ENCODE data around the gene ADAMTS18.
A peak's percentile ranks its signal among the peaks of the same experiment; 100 is the strongest.

The ADAMTS18 gene

DNA sequence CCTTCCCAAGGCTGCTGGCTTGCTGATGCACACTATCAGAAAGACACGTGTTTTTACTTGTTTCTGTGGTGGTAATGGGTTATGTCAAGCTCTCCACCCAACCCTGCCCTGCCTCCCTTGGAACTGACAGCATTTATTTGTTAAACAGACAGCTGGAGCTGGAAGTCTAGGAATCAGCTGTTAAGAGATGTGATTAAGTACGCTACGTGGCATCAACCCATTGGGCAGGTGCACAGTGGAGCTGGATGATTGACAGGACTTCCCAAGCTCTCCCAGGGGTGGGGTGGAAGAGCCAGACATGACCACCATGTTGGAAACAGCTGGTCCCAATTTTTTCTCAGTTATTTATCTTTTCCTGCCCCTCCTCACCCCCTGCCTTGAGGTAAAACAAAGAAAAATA, 49.4 kb downstream of the ADAMTS18 start:
- Histone ChIP-seq H3K4me1 (ENCODE audit: insufficient read depth, low read length, poor library complexity, severe bottlenecking) (no peaks in the 10 kb centered on the region), H3K4me2 (ENCODE audit: low read depth, low read length, poor library complexity, severe bottlenecking) (no peak overlapping the region), H3K36me3 (ENCODE audit: insufficient read depth, low read length) (no peaks in the 10 kb centered on the region), H4K20me1 (ENCODE audit: insufficient read depth, low read length, poor library complexity, severe bottlenecking) (no peaks in the 10 kb centered on the region), H3K27me3 (ENCODE audit: insufficient read depth, low read length, poor library complexity, severe bottlenecking) (no peaks in the 10 kb centered on the region), H3F3A (ENCODE audit: low read depth) (no peaks in the 10 kb centered on the region), H3K9ac (ENCODE audit: low read depth, low read length, poor library complexity, severe bottlenecking) (no peak overlapping the region), H3K9me2 (replicated peaks; ENCODE audit: low read depth, low read length) (no peaks in the 10 kb centered on the region), H3K79me2 (ENCODE audit: insufficient read depth, low read length) (no peaks in the 10 kb centered on the region), H3K9me3 (ENCODE audit: insufficient read depth, low read depth, low read length) (no peaks in the 10 kb centered on the region), H2AFZ (ENCODE audit: low read length) (no peak overlapping the region), H3K4me3 (ENCODE audit: low read length, poor library complexity, severe bottlenecking) (no peak overlapping the region)
- TF ChIP-seq CTCF (conservative IDR thresholded peaks at IDR 0.05; ENCODE audit: low read length): no peak
- TF ChIP-seq EZH2phosphoT487 (IDR thresholded peaks at IDR 0.05; ENCODE audit: borderline replicate concordance): no peak

- Histone ChIP-seq H3K4me3 (ENCODE audit: low read length, poor library complexity, severe bottlenecking) (no peak overlapping the region), H2AFZ (ENCODE audit: low read length) (no peak overlapping the region), H3K79me2 (ENCODE audit: insufficient read depth, low read length) (no peaks in the 10 kb centered on the region), H4K20me1 (ENCODE audit: insufficient read depth, low read length, poor library complexity, severe bottlenecking) (no peaks in the 10 kb centered on the region), H3K27me3 (ENCODE audit: insufficient read depth, low read length, poor library complexity, severe bottlenecking) (no peaks in the 10 kb centered on the region), H3K4me2 (ENCODE audit: low read depth, low read length, poor library complexity, severe bottlenecking) (no peak overlapping the region), H3K9me3 (ENCODE audit: insufficient read depth, low read depth, low read length) (no peaks in the 10 kb centered on the region), H3F3A (ENCODE audit: low read depth) (no peaks in the 10 kb centered on the region), H3K9me2 (replicated peaks; ENCODE audit: low read depth, low read length) (no peaks in the 10 kb centered on the region), H3K4me1 (ENCODE audit: insufficient read depth, low read length, poor library complexity, severe bottlenecking) (no peaks in the 10 kb centered on the region), H3K36me3 (ENCODE audit: insufficient read depth, low read length) (no peaks in the 10 kb centered on the region), H3K9ac (ENCODE audit: low read depth, low read length, poor library complexity, severe bottlenecking) (no peak overlapping the region)
- TF ChIP-seq CTCF (conservative IDR thresholded peaks at IDR 0.05; ENCODE audit: low read length) (no peak), EZH2phosphoT487 (IDR thresholded peaks at IDR 0.05; ENCODE audit: borderline replicate concordance) (no peak)
These were observed 51.1 kb downstream of the ADAMTS18 start for GRCh38 chr16:77383606-77384187.

DNA sequence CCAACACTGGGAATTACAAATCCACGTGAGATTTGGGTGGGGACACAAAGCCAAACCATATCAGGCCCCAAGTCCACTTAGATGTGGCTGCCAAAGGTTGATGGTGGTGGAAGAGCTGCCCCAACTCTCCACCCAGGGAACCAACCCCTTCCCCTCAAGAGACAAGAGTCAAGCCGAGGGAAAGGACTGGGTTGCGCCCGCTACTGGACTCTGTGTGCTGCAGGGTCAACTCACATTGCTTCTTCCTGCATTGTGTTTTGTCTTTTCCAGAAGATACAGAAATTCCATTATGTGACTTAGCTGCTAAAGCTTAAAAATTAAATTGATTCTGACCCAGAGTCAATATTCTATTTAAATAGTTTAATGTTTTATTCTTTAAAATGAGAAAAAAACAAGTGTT, 58.5 kb downstream of the ADAMTS18 start:
- Histone ChIP-seq H3K9me3 (ENCODE audit: insufficient read depth, low read depth, low read length) (no peaks in the 10 kb centered on the region), H4K20me1 (ENCODE audit: insufficient read depth, low read length, poor library complexity, severe bottlenecking) (no peaks in the 10 kb centered on the region), H3K4me2 (ENCODE audit: low read depth, low read length, poor library complexity, severe bottlenecking) (no peak overlapping the region), H3K9ac (ENCODE audit: low read depth, low read length, poor library complexity, severe bottlenecking) (no peak overlapping the region), H3F3A (ENCODE audit: low read depth) (no peaks in the 10 kb centered on the region), H3K4me3 (ENCODE audit: low read length, poor library complexity, severe bottlenecking) (no peak overlapping the region), H2AFZ (ENCODE audit: low read length) (no peak overlapping the region), H3K36me3 (ENCODE audit: insufficient read depth, low read length) (no peaks in the 10 kb centered on the region), H3K4me1 (ENCODE audit: insufficient read depth, low read length, poor library complexity, severe bottlenecking) (no peaks in the 10 kb centered on the region), H3K79me2 (ENCODE audit: insufficient read depth, low read length) (no peaks in the 10 kb centered on the region), H3K9me2 (replicated peaks; ENCODE audit: low read depth, low read length) (no peaks in the 10 kb centered on the region), H3K27me3 (ENCODE audit: insufficient read depth, low read length, poor library complexity, severe bottlenecking) (no peaks in the 10 kb centered on the region)
- TF ChIP-seq EZH2phosphoT487 (IDR thresholded peaks at IDR 0.05; ENCODE audit: borderline replicate concordance) (no peak), CTCF (conservative IDR thresholded peaks at IDR 0.05; ENCODE audit: low read length) (peak; percentile 74)
